Measurements from ENCODE around the gene SETD7.

Gene SETD7

GRCh38 chr4:139506774-139507173, 49.2 kb downstream of the SETD7 start:
- H3K4me3 ChIP-seq (ENCODE audit: low read length), result no peak overlapping the region
- TF ChIP-seq CTCF (IDR thresholded peaks at IDR 0.05; ENCODE audit: insufficient read depth, low read depth, low read length, missing control alignments), result no peak
- DNase-seq (ENCODE audit: low read depth), result no peak

- no peak overlapping the region for H3K4me3 ChIP-seq (ENCODE audit: low read length)
- TF ChIP-seq CTCF (IDR thresholded peaks at IDR 0.05; ENCODE audit: insufficient read depth, low read depth, low read length, missing control alignments), result no peak
- no peak for DNase-seq (ENCODE audit: low read depth)
Observed at GRCh38 chr4:139503622-139504166, 52.3 kb downstream of the SETD7 start.

GRCh38 chr4:139501927-139502899, 53.8 kb downstream of the SETD7 start:
- DNase-seq (ENCODE audit: low read depth), result no peak
- no peak for TF ChIP-seq CTCF (IDR thresholded peaks at IDR 0.05; ENCODE audit: insufficient read depth, low read depth, low read length, missing control alignments)
- no peak overlapping the region for H3K4me3 ChIP-seq (ENCODE audit: low read length)

GRCh38 chr4:139501527-139501926, 54.5 kb downstream of the SETD7 start:
- no peak for DNase-seq (ENCODE audit: low read depth)
- no peak for TF ChIP-seq CTCF (IDR thresholded peaks at IDR 0.05; ENCODE audit: insufficient read depth, low read depth, low read length, missing control alignments)
- no peak overlapping the region for H3K4me3 ChIP-seq (ENCODE audit: low read length)

GRCh38 chr4:139501117-139501516, 54.9 kb downstream of the SETD7 start:
- no peak for TF ChIP-seq CTCF (IDR thresholded peaks at IDR 0.05; ENCODE audit: insufficient read depth, low read depth, low read length, missing control alignments)
- DNase-seq (ENCODE audit: low read depth), result no peak

GRCh38 chr4:139499186-139499585, 56.8 kb downstream of the SETD7 start:
- TF ChIP-seq CTCF (IDR thresholded peaks at IDR 0.05; ENCODE audit: insufficient read depth, low read depth, low read length, missing control alignments), result no peak
- no peak for DNase-seq (ENCODE audit: low read depth)
- H3K4me3 ChIP-seq (ENCODE audit: low read length), result no peak overlapping the region

More at GRCh38 chr4:139501117-139501516, 54.9 kb downstream of the SETD7 start:
- H3K4me3 ChIP-seq (ENCODE audit: low read length), result no peak overlapping the region

All from epithelial cell of esophagus (primary cell).